HFF-Myc (cell line): Measurements from ENCODE around the gene ZNF791.
"Not testable (repeated sequence)": the region's sequence is repeated elsewhere in the genome, so short reads cannot be mapped to it uniquely, and the experiment has no call there.

Experiments
- DNase-seq: peaks from one replicate; pipeline ENCODE4 v3.0.0-alpha.2; 2011; ENCODE audit warnings: low read depth; ENCODE audit errors: extremely low read depth
- H3K4me3 ChIP-seq: replicated peaks from 2 replicates; pipeline ENCODE4 v1.5.1; 2011; ENCODE audit warnings: low read depth, mild to moderate bottlenecking, control low read depth, low read length
- TF ChIP-seq, protein P1 (sequence below): IDR thresholded peaks from 2 replicates; pipeline ENCODE4 v1.5.1; 2012; ENCODE audit warnings: mild to moderate bottlenecking, low read depth, low read length, control low read depth; ENCODE audit errors: missing control alignments

Gene ZNF791

GRCh38 chr19:12610540-12611360 lies at the start of gene ZNF791, which contains the start of gene ZNF490:
Gene ZNF791, plus strand, starts transcription at chr19:12610920. Its CDS starts 160 bp downstream, at chr19:12611080.
Gene ZNF490, minus strand, starts transcription at chr19:12610813. Its CDS starts 133 bp downstream, at chr19:12610680.
- DNase-seq = peak; percentile 97
- TF ChIP-seq, protein P1, sequence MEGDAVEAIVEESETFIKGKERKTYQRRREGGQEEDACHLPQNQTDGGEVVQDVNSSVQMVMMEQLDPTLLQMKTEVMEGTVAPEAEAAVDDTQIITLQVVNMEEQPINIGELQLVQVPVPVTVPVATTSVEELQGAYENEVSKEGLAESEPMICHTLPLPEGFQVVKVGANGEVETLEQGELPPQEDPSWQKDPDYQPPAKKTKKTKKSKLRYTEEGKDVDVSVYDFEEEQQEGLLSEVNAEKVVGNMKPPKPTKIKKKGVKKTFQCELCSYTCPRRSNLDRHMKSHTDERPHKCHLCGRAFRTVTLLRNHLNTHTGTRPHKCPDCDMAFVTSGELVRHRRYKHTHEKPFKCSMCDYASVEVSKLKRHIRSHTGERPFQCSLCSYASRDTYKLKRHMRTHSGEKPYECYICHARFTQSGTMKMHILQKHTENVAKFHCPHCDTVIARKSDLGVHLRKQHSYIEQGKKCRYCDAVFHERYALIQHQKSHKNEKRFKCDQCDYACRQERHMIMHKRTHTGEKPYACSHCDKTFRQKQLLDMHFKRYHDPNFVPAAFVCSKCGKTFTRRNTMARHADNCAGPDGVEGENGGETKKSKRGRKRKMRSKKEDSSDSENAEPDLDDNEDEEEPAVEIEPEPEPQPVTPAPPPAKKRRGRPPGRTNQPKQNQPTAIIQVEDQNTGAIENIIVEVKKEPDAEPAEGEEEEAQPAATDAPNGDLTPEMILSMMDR = no peak
- peak within 1 kb of the TSS; percentile 98 for H3K4me3 ChIP-seq

DNA sequence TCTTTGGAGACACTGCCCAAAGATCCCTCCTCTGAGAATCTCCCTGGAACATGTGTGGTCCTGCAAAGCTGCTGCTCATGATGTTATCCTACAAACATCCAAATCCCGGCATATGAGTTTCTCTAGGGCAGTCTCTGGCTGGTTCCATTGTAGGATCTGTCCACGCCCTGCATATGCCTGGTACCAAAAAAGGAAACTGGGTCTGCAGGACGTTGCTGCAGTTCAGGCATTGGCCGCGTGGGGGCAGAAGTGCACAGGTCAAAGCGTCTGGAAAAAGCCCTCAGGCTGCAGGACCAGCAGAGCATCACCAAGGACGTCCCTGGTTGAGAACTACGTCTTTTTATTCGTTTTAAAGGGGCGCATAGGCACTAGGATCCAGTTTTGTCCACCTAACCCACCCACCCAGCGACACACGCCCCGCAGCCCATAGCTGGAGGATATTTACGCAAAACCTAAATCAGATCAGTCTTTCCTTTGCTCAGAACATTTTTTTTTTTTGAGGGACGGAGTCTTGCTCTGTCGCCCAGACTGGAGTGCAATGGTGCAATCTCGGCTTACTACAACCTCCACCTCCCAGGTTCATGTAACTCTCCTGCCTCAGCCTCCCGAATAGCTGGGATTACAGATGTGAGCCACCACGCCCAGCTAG lies 46.6 kb upstream of the ZNF791 start:
- TF ChIP-seq, protein P1 = peak; percentile 95
- no peak overlapping the region for H3K4me3 ChIP-seq
- peak; percentile 75 for DNase-seq

DNA sequence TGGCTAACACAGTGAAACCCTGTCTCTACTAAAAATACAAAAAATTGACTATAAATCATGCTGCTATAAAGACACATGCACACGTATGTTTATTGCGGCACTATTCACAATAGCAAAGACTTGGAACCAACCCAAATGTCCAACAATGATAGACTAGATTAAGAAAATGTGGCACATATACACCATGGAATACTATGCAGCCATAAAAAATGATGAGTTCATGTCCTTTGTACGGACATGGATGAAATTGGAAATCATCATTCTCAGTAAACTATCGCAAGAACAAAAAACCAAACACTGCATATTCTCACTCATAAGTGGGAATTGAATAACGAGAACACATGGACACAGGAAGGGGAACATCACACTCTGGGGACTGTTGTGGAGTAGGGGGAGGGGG lies 44.3 kb upstream of the ZNF791 start:
- not testable (repeated sequence) for DNase-seq, H3K4me3 ChIP-seq

GRCh38 chr19:12567951-12568350 lies 42.8 kb upstream of the ZNF791 start:
- no peak for DNase-seq
- TF ChIP-seq, protein P1 = no peak
- no peak overlapping the region for H3K4me3 ChIP-seq

GRCh38 chr19:12574036-12574435 lies 36.7 kb upstream of the ZNF791 start:
- TF ChIP-seq, protein P1 = no peak
- no peak for DNase-seq
- no peak overlapping the region for H3K4me3 ChIP-seq

GRCh38 chr19:12578641-12579040 lies 32.1 kb upstream of the ZNF791 start:
- DNase-seq = no peak
- TF ChIP-seq, protein P1 = no peak

GRCh38 chr19:12580180-12580694 lies 30.5 kb upstream of the ZNF791 start:
- peak; percentile 14 for DNase-seq
- TF ChIP-seq, protein P1 = no peak
- H3K4me3 ChIP-seq = no peak overlapping the region

More at GRCh38 chr19:12578641-12579040, 32.1 kb upstream of the ZNF791 start:
- no peak overlapping the region for H3K4me3 ChIP-seq
